GM12872 (cell line): ENCODE data around the gene CCT8L2.

Source experiments
- CTCF ChIP-seq: IDR thresholded peaks from 3 replicates; pipeline ENCODE4 v1.5.1; 2011; ENCODE audit warnings: low read depth, mild to moderate bottlenecking, low read length, moderate library complexity; ENCODE audit not compliant: insufficient read depth

Gene CCT8L2

GRCh38 chr22:16586170-16586569 lies 6.4 kb downstream of the CCT8L2 start:
- no peak for TF ChIP-seq CTCF

- TF ChIP-seq CTCF, result no peak
Observed at GRCh38 chr22:16568425-16568758, 24.2 kb downstream of the CCT8L2 start.

GRCh38 chr22:16563555-16564520 lies 28.8 kb downstream of the CCT8L2 start:
- no peak for TF ChIP-seq CTCF

- TF ChIP-seq CTCF, result no peak
Observed at GRCh38 chr22:16562711-16563554, 29.7 kb downstream of the CCT8L2 start.

GRCh38 chr22:16559056-16559955 lies 33.3 kb downstream of the CCT8L2 start:
- TF ChIP-seq CTCF, result no peak
